Measurements from ENCODE around the gene PRELP. TPM values are rescaled to one million over a fixed set of nuclear protein-coding genes. Genes with fewer than 3 reads are reported as not detected.

PRELP gene
- total RNA-seq, 1 experiment from 2014 or later = 0.07 TPM

DNA sequence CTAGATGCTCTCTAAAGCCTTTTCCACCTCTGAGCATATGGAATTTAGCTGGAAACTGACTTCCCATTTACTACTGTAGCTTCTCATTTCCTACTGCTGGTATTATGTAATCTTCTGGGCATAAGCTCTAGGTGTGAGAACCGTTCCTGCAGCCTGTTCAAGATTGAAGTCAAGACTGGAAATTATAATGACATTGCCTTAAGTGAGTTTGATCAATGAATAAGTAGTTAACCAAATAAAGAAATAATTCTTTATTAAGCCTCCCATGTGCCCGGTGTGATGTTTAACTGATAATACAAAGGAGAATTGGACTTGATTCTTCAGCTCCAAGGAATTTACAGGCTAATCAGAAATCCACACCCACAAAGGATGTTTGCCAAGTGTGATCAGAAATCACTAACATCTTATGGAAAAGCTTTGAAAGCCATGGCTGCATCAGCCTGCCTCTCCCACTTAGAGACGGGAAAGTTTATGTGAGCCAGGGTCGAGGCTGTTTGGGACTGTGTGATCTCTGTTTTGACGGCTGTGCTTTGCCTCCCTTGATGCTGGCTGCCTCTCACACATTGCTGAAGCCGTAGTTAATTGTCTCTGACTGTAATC lies 36.4 kb upstream of the PRELP start:
- no CpG with 5 or more reads among the region's 6 CpGs for WGBS (ENCODE audit: extremely low coverage, insufficient read length, low lambda C conversion rate)
- Histone ChIP-seq H3K56ac (ENCODE audit: insufficient read length, low read depth, low read length) (no peak overlapping the region), H2BK20ac (ENCODE audit: low read depth, low read length, poor library complexity, severe bottlenecking) (no peak overlapping the region), H3K79me1 (ENCODE audit: insufficient read depth, low read depth, low read length, poor library complexity, severe bottlenecking) (no peaks in the 10 kb centered on the region), H3K4me2 (ENCODE audit: insufficient read depth, insufficient read length, low read length) (no peak overlapping the region), H2AFZ (ENCODE audit: low read length) (no peak overlapping the region), H3K27me3 (ENCODE audit: insufficient read depth, low read length) (no peaks in the 10 kb centered on the region), H3K18ac (ENCODE audit: insufficient read length, low read depth, low read length) (no peak overlapping the region), H2BK15ac (ENCODE audit: low read depth, low read length) (no peak overlapping the region), H4K5ac (ENCODE audit: insufficient read length, low read depth, low read length) (no peak overlapping the region), H4K91ac (ENCODE audit: insufficient read length, low read depth, low read length) (no peak overlapping the region), H4K20me1 (ENCODE audit: control insufficient read depth, insufficient read depth, insufficient read length) (no peaks in the 10 kb centered on the region), H3K23me2 (ENCODE audit: insufficient read length, low read depth, low read length, poor library complexity, severe bottlenecking) (no peaks in the 10 kb centered on the region), H2BK120ac (ENCODE audit: low read depth, low read length, poor library complexity, severe bottlenecking) (no peak overlapping the region), H3K79me2 (ENCODE audit: insufficient read depth, low read length) (no peaks in the 10 kb centered on the region), H3K27ac (ENCODE audit: insufficient read length, low read depth, low read length) (no peak overlapping the region), H3K14ac (ENCODE audit: insufficient read depth, low read length) (no peak overlapping the region), H3K9me3 (ENCODE audit: control insufficient read depth, low read depth, low read length) (no peaks in the 10 kb centered on the region), H2BK5ac (ENCODE audit: insufficient read length, low read length) (no peak overlapping the region), H2BK12ac (ENCODE audit: insufficient read length, low read depth, low read length) (no peak overlapping the region), H3T11ph (ENCODE audit: low read length) (no peak overlapping the region), H3K9ac (ENCODE audit: extremely low read depth, insufficient read length, low read length) (no peak overlapping the region), H3K4ac (ENCODE audit: low read depth, low read length) (no peak overlapping the region), H3K4me1 (ENCODE audit: insufficient read depth, low read length) (peaks cover 6% of the 10 kb centered on the region; the same call in 1 of the 2 replicates), H2AK5ac (ENCODE audit: insufficient read length, low read length) (no peak overlapping the region), H3K23ac (ENCODE audit: insufficient read length, low read depth, low read length) (no peak overlapping the region), H4K8ac (replicated peaks; ENCODE audit: insufficient read length, low read depth, low read length) (no peak overlapping the region)
- Mint-ChIP-seq H3K4me3 (no peak overlapping the region), H3K9me3 (peaks cover 0 to 3% of the 10 kb centered on the region in 2 experiments; a peak in 2 of 5 replicates), H3K27ac (no peak overlapping the region), H3K4me1 (peaks cover 14 to 18% of the 10 kb centered on the region in 2 experiments), H3K36me3 (ENCODE audit: insufficient read depth in 1 of 3, low read depth in 3 of 3) (no peaks in the 10 kb centered on the region), H3K27me3 (ENCODE audit: low read depth) (peaks cover 15% of the 10 kb centered on the region)
- no peak for DNase-seq
- TF ChIP-seq, protein P1, sequence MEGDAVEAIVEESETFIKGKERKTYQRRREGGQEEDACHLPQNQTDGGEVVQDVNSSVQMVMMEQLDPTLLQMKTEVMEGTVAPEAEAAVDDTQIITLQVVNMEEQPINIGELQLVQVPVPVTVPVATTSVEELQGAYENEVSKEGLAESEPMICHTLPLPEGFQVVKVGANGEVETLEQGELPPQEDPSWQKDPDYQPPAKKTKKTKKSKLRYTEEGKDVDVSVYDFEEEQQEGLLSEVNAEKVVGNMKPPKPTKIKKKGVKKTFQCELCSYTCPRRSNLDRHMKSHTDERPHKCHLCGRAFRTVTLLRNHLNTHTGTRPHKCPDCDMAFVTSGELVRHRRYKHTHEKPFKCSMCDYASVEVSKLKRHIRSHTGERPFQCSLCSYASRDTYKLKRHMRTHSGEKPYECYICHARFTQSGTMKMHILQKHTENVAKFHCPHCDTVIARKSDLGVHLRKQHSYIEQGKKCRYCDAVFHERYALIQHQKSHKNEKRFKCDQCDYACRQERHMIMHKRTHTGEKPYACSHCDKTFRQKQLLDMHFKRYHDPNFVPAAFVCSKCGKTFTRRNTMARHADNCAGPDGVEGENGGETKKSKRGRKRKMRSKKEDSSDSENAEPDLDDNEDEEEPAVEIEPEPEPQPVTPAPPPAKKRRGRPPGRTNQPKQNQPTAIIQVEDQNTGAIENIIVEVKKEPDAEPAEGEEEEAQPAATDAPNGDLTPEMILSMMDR (conservative IDR thresholded peaks at IDR 0.05) = no peak

Data from H9 (cell line).